T-helper 2 cell treated with Interferon-gamma antibody and Interleukin-4, amounts not matched to agents 5 μg/mL and 100 μg/mL, for 36 hours (primary cell): Measurements from ENCODE around the gene ACBD3.

Source experiments
- DNase-seq: peaks from one replicate; pipeline ENCODE4 v3.0.0; 2021; ENCODE audit warnings: low spot score
- H3K27ac Mint-ChIP-seq: one replicate; pipeline ENCODE4 v1.8.0; 2021; ENCODE audit warnings: mild to moderate bottlenecking, mixed read lengths
- H3K27me3 Mint-ChIP-seq: one replicate; pipeline ENCODE4 v1.8.0; 2021; ENCODE audit warnings: low read depth, mixed read lengths
- H3K36me3 Mint-ChIP-seq: one replicate; pipeline ENCODE4 v1.8.0; 2021; ENCODE audit warnings: low read depth, mixed read lengths
- H3K4me1 Mint-ChIP-seq: one replicate; pipeline ENCODE4 v1.8.0; 2021; ENCODE audit warnings: low read depth, mixed read lengths
- H3K4me3 Mint-ChIP-seq: one replicate; pipeline ENCODE4 v1.8.0; 2022; ENCODE audit warnings: mild to moderate bottlenecking, moderate library complexity, mixed read lengths
- H3K9me3 Mint-ChIP-seq: one replicate; pipeline ENCODE4 v1.8.0; 2021; ENCODE audit warnings: mixed read lengths

Gene ACBD3

GRCh38 chr1:226186124-226187018 is at the start of gene ACBD3:
Gene ACBD3 (minus strand): TSS chr1:226186741. CDS start chr1:226186675, 66 bp downstream.
- no peaks in the 10 kb centered on the region for H3K27me3 Mint-ChIP-seq
- peak; percentile 85 for DNase-seq
- peaks cover 24% of the 10 kb centered on the region for H3K4me1 Mint-ChIP-seq
- peak within 1 kb of the TSS; percentile 97 for H3K4me3 Mint-ChIP-seq
- H3K36me3 Mint-ChIP-seq: peaks cover 10% of the 10 kb centered on the region
- no peaks in the 10 kb centered on the region for H3K9me3 Mint-ChIP-seq
- peak within 1 kb of the TSS; percentile 93 for H3K27ac Mint-ChIP-seq

DNA sequence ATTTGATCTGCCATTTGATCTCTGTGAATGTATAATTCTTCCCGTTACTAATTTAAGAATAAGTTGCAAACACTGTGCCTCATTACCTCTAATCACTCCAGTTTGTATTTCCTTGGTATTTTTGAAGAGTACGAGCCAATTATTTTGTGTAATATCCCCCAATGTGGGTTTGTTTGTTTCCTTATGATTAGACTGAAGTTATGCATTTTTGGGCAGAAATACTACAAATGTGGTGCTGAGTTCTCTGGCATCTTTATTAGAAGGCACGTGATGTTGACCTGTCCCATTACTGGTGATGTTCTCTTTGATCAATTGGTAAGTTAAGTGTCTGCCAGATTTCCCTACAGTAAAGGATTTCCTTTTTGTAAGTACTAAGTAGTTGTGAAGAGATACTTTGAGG is 47.3 kb upstream of the ACBD3 start:
- H3K4me1 Mint-ChIP-seq: no peaks in the 10 kb centered on the region
- H3K27ac Mint-ChIP-seq: no peak overlapping the region
- no peaks in the 10 kb centered on the region for H3K27me3 Mint-ChIP-seq
- DNase-seq: no peak
- H3K4me3 Mint-ChIP-seq: no peak overlapping the region
- H3K9me3 Mint-ChIP-seq: no peaks in the 10 kb centered on the region
- peaks cover 25% of the 10 kb centered on the region for H3K36me3 Mint-ChIP-seq

DNA sequence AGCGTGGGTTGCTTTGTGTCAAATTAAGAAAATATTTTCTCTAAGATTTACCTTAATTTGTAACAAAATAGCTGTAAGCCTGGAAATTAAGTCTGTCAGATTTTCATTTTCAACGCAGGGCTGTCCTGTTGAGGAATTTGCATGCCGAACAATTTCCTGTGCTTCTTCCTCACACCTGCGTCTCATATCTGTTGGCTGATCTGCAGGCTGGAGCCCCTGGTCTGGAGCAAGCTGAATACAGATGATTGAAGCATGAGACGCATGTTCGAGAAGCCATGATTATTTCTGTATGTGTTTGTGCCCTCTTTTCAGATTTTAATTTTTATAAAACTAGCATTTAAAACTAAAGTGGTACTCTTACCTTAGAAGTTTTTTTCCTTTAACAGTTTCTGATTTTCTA is 46.8 kb upstream of the ACBD3 start:
- no peak overlapping the region for H3K27ac Mint-ChIP-seq
- peaks cover 25% of the 10 kb centered on the region for H3K36me3 Mint-ChIP-seq
- H3K9me3 Mint-ChIP-seq: no peaks in the 10 kb centered on the region
- DNase-seq: no peak
- H3K4me1 Mint-ChIP-seq: no peaks in the 10 kb centered on the region
- no peak overlapping the region for H3K4me3 Mint-ChIP-seq
- no peaks in the 10 kb centered on the region for H3K27me3 Mint-ChIP-seq

DNA sequence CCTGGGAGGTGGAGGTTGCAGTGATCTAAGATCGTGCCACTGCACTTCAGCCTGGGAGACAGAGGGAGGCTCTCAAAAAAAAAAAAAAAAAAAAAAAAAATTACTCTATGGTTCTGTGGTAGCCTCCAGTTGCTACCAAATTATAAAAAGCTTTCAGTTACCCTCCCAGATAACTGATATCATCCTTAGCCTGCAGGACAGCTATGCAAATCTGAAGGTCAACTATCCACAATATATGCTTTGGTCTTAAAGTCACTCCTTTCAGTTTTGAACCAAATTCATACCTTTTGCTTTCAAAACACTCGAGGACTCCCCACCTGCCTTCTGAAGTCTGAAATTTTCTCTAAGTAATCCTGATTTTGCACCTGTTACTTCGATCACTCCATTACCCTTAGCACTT is 40.1 kb upstream of the ACBD3 start:
- H3K4me1 Mint-ChIP-seq: peaks cover 4% of the 10 kb centered on the region
- DNase-seq: no peak
- no peaks in the 10 kb centered on the region for H3K9me3 Mint-ChIP-seq
- H3K36me3 Mint-ChIP-seq: peaks cover 13% of the 10 kb centered on the region
- H3K27ac Mint-ChIP-seq: no peak overlapping the region
- peaks cover 21% of the 10 kb centered on the region for H3K27me3 Mint-ChIP-seq
- H3K4me3 Mint-ChIP-seq: no peak overlapping the region

DNA sequence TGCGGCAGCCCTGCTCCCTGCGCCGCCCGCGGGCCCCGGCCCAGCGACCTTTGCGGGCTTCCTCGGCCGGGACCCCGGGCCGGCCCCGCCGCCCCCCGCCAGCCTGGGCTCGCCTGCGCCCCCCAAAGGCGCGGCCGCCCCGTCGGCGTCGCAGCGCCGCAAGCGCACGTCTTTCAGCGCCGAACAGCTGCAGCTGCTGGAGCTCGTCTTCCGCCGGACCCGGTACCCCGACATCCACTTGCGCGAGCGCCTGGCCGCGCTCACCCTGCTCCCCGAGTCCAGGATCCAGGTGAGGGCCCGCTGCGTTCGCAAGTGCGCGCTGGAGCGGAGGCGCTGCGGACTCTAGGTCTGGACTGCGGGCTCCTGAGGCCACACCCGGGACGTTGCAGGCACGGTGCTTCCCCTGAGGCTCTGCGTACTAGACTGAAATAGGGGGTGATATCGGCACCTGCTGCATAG is 37.3 kb upstream of the ACBD3 start:
- no peaks in the 10 kb centered on the region for H3K9me3 Mint-ChIP-seq
- H3K27ac Mint-ChIP-seq: no peak overlapping the region
- H3K4me3 Mint-ChIP-seq: peak overlapping the region; percentile 82
- peaks cover 33% of the 10 kb centered on the region for H3K27me3 Mint-ChIP-seq
- H3K36me3 Mint-ChIP-seq: peaks cover 6% of the 10 kb centered on the region
- DNase-seq: no peak
- H3K4me1 Mint-ChIP-seq: peaks cover 4% of the 10 kb centered on the region

- Mint-ChIP-seq H3K27ac (no peak within 1 kb of the TSS), H3K9me3 (no peaks in the 10 kb centered on the region), H3K27me3 (peaks cover 33% of the 10 kb centered on the region)
These were observed 36.7 kb upstream of the ACBD3 start, which contains the start of gene MIXL1 for GRCh38 chr1:226223157-226223785. Gene MIXL1 (plus strand): TSS chr1:226223664. CDS start chr1:226223682, 18 bp downstream.

GRCh38 chr1:226222686-226223085 is 36.1 kb upstream of the ACBD3 start:
- Mint-ChIP-seq H3K9me3 (no peaks in the 10 kb centered on the region), H3K4me3 (peak overlapping the region; percentile 62), H3K36me3 (peaks cover 6% of the 10 kb centered on the region), H3K27me3 (peaks cover 34% of the 10 kb centered on the region), H3K4me1 (peaks cover 4% of the 10 kb centered on the region), H3K27ac (no peak overlapping the region)
- no peak for DNase-seq

More at GRCh38 chr1:226223157-226223785, 36.7 kb upstream of the ACBD3 start, which contains the start of gene MIXL1:
- Mint-ChIP-seq H3K4me3 (peak within 1 kb of the TSS; percentile 82), H3K36me3 (peaks cover 6% of the 10 kb centered on the region), H3K4me1 (peaks cover 4% of the 10 kb centered on the region)
- no peak for DNase-seq

DNA sequence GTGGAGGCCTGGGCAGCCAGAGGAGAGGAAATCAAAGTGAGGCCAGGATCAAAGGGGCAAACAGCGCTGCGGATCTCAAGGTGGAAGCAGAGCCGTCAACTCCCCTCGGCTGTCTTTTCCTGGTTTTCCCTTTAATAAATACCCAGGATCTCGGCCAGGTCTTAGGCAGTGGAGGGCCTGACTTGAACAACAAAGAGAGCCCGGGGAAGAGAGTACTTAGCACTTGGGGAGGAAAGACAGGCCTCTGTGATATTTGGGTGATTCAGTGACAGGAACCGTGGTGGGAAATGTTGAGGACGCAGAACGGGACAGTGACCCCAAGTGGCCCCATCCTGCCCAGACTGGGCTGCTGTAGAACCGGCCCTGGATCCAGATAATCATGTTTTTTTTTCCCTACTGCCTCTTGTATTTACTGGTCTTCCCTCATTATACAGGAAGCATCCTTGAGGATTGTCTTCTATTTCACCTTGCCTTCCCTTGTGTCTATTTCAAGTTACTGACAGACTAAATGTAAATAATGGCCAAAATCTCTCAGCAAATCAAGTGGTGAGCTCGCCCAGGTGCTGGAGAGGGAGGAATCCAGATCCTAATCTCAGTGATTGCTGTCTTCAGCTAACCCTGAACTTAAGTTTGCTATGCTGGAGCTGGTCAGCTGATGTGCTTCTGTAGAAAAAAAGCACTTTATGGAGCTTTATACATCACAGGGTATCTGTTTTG is 34.1 kb upstream of the ACBD3 start:
- Mint-ChIP-seq H3K4me1 (peaks cover 2% of the 10 kb centered on the region), H3K27ac (no peak overlapping the region), H3K4me3 (no peak overlapping the region), H3K9me3 (no peaks in the 10 kb centered on the region), H3K36me3 (peaks cover 3% of the 10 kb centered on the region), H3K27me3 (peaks cover 36% of the 10 kb centered on the region)
- no peak for DNase-seq

DNA sequence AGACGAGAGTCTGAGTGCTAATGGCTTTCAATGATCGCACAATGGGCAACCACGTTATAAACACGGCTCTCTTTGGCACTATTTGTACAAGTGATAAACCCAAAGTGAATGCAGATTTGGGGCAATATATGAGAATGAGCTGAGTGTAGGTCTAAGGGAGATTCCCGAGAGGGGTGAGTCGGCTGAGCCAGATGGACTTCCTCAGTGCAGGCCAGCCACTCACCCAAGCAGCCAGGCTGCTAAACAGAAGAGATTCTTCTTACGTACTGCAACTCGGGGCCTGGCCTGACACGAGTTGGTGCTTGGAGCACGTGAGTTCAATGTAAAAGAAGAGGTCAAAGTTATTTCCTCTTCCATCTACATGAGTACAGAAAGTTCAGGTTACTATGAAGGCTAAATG is 30.7 kb upstream of the ACBD3 start:
- Mint-ChIP-seq H3K27ac (no peak overlapping the region), H3K4me3 (no peak overlapping the region), H3K9me3 (no peaks in the 10 kb centered on the region), H3K36me3 (no peaks in the 10 kb centered on the region), H3K27me3 (peaks cover 20% of the 10 kb centered on the region), H3K4me1 (no peaks in the 10 kb centered on the region)
- DNase-seq: no peak

- no peak for DNase-seq
- Mint-ChIP-seq H3K27ac (no peak overlapping the region), H3K27me3 (peaks cover 15% of the 10 kb centered on the region), H3K4me3 (no peak overlapping the region), H3K9me3 (no peaks in the 10 kb centered on the region), H3K4me1 (no peaks in the 10 kb centered on the region), H3K36me3 (no peaks in the 10 kb centered on the region)
These were observed 29.5 kb upstream of the ACBD3 start for GRCh38 chr1:226216056-226216455.

GRCh38 chr1:226215239-226215638 is 28.7 kb upstream of the ACBD3 start:
- Mint-ChIP-seq H3K36me3 (no peaks in the 10 kb centered on the region), H3K27ac (no peak overlapping the region), H3K27me3 (peaks cover 10% of the 10 kb centered on the region), H3K4me1 (no peaks in the 10 kb centered on the region), H3K9me3 (no peaks in the 10 kb centered on the region), H3K4me3 (no peak overlapping the region)
- no peak for DNase-seq

- no peaks in the 10 kb centered on the region for H3K9me3 Mint-ChIP-seq
- DNase-seq: no peak
- H3K27me3 Mint-ChIP-seq: peaks cover under 1% of the 10 kb centered on the region
- no peaks in the 10 kb centered on the region for H3K4me1 Mint-ChIP-seq
- H3K4me3 Mint-ChIP-seq: no peak overlapping the region
- H3K27ac Mint-ChIP-seq: no peak overlapping the region
- no peaks in the 10 kb centered on the region for H3K36me3 Mint-ChIP-seq
These were observed 26.0 kb upstream of the ACBD3 start for GRCh38 chr1:226212545-226212944.

DNA sequence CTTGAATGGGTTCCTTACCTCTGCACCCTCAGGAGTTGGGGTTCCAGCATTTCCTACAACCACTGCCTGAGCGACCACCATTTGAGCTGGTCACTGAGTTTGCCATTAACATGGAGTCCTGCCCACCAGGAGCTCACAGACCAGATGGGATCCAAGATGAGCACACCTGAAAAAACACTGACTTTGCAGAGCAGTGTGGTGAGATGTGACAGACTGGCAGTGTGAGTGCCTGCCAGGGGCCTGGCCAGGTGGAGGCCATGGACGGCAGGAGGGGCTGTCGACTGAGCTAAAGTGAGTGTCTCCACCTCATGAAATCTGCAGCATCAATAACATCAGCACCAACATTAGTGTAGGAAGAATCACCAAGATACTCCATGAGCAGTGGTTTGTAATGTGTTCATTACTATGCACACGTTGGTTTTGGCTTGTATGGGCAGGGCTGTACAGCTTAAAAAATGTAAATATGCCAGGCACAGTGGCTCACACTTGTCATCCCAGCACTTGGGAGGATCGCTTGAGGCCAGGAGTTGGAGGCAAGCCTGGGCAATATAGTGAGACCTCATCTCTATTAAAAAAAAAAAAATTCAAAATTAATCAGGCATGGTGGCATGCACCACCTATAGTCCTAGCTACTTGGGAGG is 24.8 kb upstream of the ACBD3 start:
- H3K4me3 Mint-ChIP-seq: no peak overlapping the region
- H3K4me1 Mint-ChIP-seq: no peaks in the 10 kb centered on the region
- no peak for DNase-seq
- H3K9me3 Mint-ChIP-seq: no peaks in the 10 kb centered on the region
- no peaks in the 10 kb centered on the region for H3K36me3 Mint-ChIP-seq
- H3K27me3 Mint-ChIP-seq: no peaks in the 10 kb centered on the region
- H3K27ac Mint-ChIP-seq: no peak overlapping the region
